HepG2 (cell line): ENCODE data around the gene NEK9. TPM values are rescaled to one million over a fixed set of nuclear protein-coding genes. Genes with fewer than 3 reads are reported as not detected.
A peak's percentile ranks its signal among the peaks of the same experiment; 100 is the strongest.

ENCODE experiments used
- ARID3A ChIP-seq: IDR thresholded peaks from 2 replicates; pipeline ENCODE4 v1.6.1; 2012; ENCODE audit warnings: low read depth, low read length, improper control_type of control experiment
- ELF3 ChIP-seq: IDR thresholded peaks from 2 replicates; pipeline ENCODE4 v1.6.1; 2016; ENCODE audit warnings: missing genetic modification reagents, missing compliant biosample characterization
- EP300 ChIP-seq, 3 experiments: sonication (generic) in 1 of 3; formaldehyde crosslinking in 1 of 3; IDR thresholded peaks; 2 replicates each; pipeline versions ENCODE4 v1.5.1 to v1.6.1; 2011 to 2020; ENCODE audit warnings: low read depth in 2 of 3, low read length in 2 of 3, borderline replicate concordance in 1 of 3, improper control_type of control experiment in 1 of 3, mild to moderate bottlenecking in 1 of 3, missing genetic modification reagents in 1 of 3, moderate library complexity in 1 of 3
- EZH2 ChIP-seq: conservative IDR thresholded peaks from 2 replicates; pipeline ENCODE4 v1.6.1; 2012; ENCODE audit warnings: mild to moderate bottlenecking, low read depth, low read length, moderate library complexity
- HDAC2 ChIP-seq: sonication (generic); formaldehyde crosslinking; IDR thresholded peaks from 2 replicates; pipeline ENCODE4 v1.4.0; 2020; ENCODE audit warnings: missing genetic modification reagents
- HMG20A ChIP-seq: IDR thresholded peaks from 2 replicates; pipeline ENCODE4 v1.6.1; 2016; ENCODE audit warnings: borderline replicate concordance
- HOXA3 ChIP-seq: sonication (generic); formaldehyde crosslinking; IDR thresholded peaks from 2 replicates; pipeline ENCODE4 v1.5.0; 2020; ENCODE audit warnings: missing genetic modification reagents
- JUND ChIP-seq: sonication (generic); formaldehyde crosslinking; IDR thresholded peaks from 2 replicates; pipeline ENCODE4 v1.8.0; 2022; ENCODE audit warnings: mild to moderate bottlenecking, missing genetic modification reagents
- NFIB ChIP-seq: sonication (generic); formaldehyde crosslinking; IDR thresholded peaks from 2 replicates; pipeline ENCODE4 v1.9.0; 2021; ENCODE audit warnings: missing genetic modification reagents, mild to moderate bottlenecking, borderline replicate concordance
- SMAD9 ChIP-seq: sonication (generic); formaldehyde crosslinking; IDR thresholded peaks from 2 replicates; pipeline ENCODE4 v1.5.1; 2020; ENCODE audit warnings: mild to moderate bottlenecking, missing genetic modification reagents
- SMARCE1 ChIP-seq: fragments of 450-650 bp; IDR thresholded peaks from 2 replicates; pipeline ENCODE4 v1.6.1; 2017; ENCODE audit warnings: borderline replicate concordance
- SP4 ChIP-seq: sonication (generic); formaldehyde crosslinking; IDR thresholded peaks from 2 replicates; pipeline ENCODE4 v1.8.1; 2023; ENCODE audit warnings: mild to moderate bottlenecking, missing genetic modification reagents
- ZHX1 ChIP-seq: sonication (generic); formaldehyde crosslinking; IDR thresholded peaks from 2 replicates; pipeline ENCODE4 v1.8.1; 2022; ENCODE audit warnings: low read depth, mild to moderate bottlenecking, missing genetic modification reagents
- ZMYM2 ChIP-seq: sonication (generic); formaldehyde crosslinking; IDR thresholded peaks from 2 replicates; pipeline ENCODE4 v1.8.0; 2022; ENCODE audit warnings: mild to moderate bottlenecking, missing genetic modification reagents
- ZNF207 ChIP-seq: fragments of 450-650 bp; IDR thresholded peaks from 2 replicates; pipeline ENCODE4 v1.6.1; 2016; ENCODE audit warnings: antibody characterized with exemption, borderline replicate concordance
- ZNF281 ChIP-seq: sonication (generic); formaldehyde crosslinking; IDR thresholded peaks from 2 replicates; pipeline ENCODE4 v1.4.0; 2020; ENCODE audit warnings: missing genetic modification reagents, borderline replicate concordance
- ZNF33A ChIP-seq: sonication (generic); formaldehyde crosslinking; IDR thresholded peaks from 2 replicates; pipeline ENCODE4 v1.5.1; 2020; ENCODE audit warnings: missing genetic modification reagents, mild to moderate bottlenecking, moderate library complexity, borderline replicate concordance
- ZNF343 ChIP-seq: sonication (generic); formaldehyde crosslinking; IDR thresholded peaks from 2 replicates; pipeline ENCODE4 v1.4.0; 2020; ENCODE audit warnings: mild to moderate bottlenecking, missing genetic modification reagents
- ZNF614 ChIP-seq: IDR thresholded peaks from 2 replicates; pipeline ENCODE4 v1.6.1; 2018; ENCODE audit warnings: missing biosample characterization, missing genetic modification reagents, inconsistent platforms, borderline replicate concordance
- ZNF792 ChIP-seq: IDR thresholded peaks from 2 replicates; pipeline ENCODE4 v1.6.1; 2016
- polyA plus RNA-seq, 8 experiments: library from polyadenylated mRNA; depleted of rRNA in 3 of 8; stranded (reverse) in 7 of 8; unstranded in 1 of 8; fragments of >200 nt; fragmentation: Illumina TruSeq in 4 of 8; extraction: Trizol in 4 of 8; gene quantifications; 2 replicates each; pipeline versions ENCODE4 v1.2.1 to v1.2.3, GENCODE V29; 2011 to 2016; ENCODE audit warnings: low read depth in 4 of 8, missing spikeins in 1 of 8, mixed read lengths in 1 of 8; ENCODE audit not compliant: insufficient read depth in 1 of 8
- total RNA-seq, 5 experiments: library from RNA; depleted of rRNA; stranded (reverse); fragments of >200 nt; fragmentation: Illumina TruSeq; extraction: Trizol; gene quantifications; 2 replicates each; pipeline ENCODE4 v1.2.3, GENCODE V29; 2016; ENCODE audit warnings: low read depth in 1 of 5
- TF ChIP-seq, protein P1 (sequence below): IDR thresholded peaks from 2 replicates; pipeline ENCODE4 v1.6.1; 2016; ENCODE audit warnings: missing biosample characterization, missing genetic modification reagents, low read depth

NEK9 gene
- total and polyA plus RNA-seq, 2 of the 13 experiments (the other 11 are each of a cell fraction or from before 2014, with no cell fraction given), result 16.5 to 27.3 TPM

- peak; percentile 62; the same call in 1 of the 2 replicates for TF ChIP-seq ZNF281
- no peak for TF ChIP-seq SMAD9 (CRISPR knock-in tag)
- peak; percentile 36; the same call in 1 of the 2 replicates for TF ChIP-seq HMG20A
- peak; percentile 98 for TF ChIP-seq ZNF792 (CRISPR knock-in tag)
- no peak for TF ChIP-seq ZHX1
- no peak for TF ChIP-seq EZH2
- TF ChIP-seq ELF3, result peak; percentile 56; the same call in 1 of the 2 replicates
- no peak for TF ChIP-seq NFIB (CRISPR knock-in tag)
- 0 out of 2 replicates have a peak, but pooled peaks have one; percentile 25 for TF ChIP-seq SP4 (CRISPR knock-in tag)
- TF ChIP-seq ZNF33A, result no peak
- no peak for TF ChIP-seq ZNF207
- 0 out of 2 replicates have a peak, but pooled peaks have one; percentile 37 for TF ChIP-seq ZNF614
- TF ChIP-seq ZMYM2 (CRISPR knock-in tag), result 0 out of 2 replicates have a peak, but pooled peaks have one; percentile 11
- no peak for TF ChIP-seq HOXA3 (CRISPR knock-in tag)
- TF ChIP-seq, protein P1, sequence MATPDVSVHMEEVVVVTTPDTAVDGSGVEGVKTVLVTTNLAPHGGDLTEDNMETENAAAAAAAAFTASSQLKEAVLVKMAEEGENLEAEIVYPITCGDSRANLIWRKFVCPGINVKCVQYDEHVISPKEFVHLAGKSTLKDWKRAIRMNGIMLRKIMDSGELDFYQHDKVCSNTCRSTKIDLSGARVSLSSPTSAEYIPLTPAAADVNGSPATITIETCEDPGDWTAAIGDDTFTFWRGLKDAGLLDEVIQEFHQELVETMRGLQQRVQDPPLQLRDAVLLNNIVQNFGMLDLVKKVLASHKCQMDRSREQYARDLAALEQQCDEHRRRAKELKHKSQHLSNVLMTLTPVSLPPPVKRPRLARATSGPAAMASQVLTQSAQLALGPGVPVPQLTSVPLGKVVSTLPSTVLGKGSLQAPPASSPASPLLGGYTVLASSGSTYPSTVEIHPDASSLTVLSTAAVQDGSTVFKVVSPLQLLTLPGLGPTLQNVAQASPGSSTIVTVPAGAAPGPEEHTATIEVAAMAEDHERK (CRISPR knock-in tag), result no peak
- peak; percentile 18; the same call in 1 of the 2 replicates for TF ChIP-seq HDAC2 (CRISPR knock-in tag)
- no peak for TF ChIP-seq ZNF343 (CRISPR knock-in tag)
- TF ChIP-seq JUND, result no peak
- 0 out of 4 replicates have a peak, but pooled peaks of 1 of the 2 experiments have one; percentile 39 for TF ChIP-seq EP300 (IDR thresholded peaks at IDR 0.05; ENCODE audit: low read depth in 2 of 2, low read length in 2 of 2)
- no peak for TF ChIP-seq EP300 (CRISPR knock-in tag; IDR thresholded peaks at IDR 0.05; ENCODE audit: borderline replicate concordance)
- TF ChIP-seq ARID3A, result no peak
- no peak for TF ChIP-seq SMARCE1
Measured at GRCh38 chr14:75147423-75148071, 20.7 kb upstream of the NEK9 start (continued).
